ENCODE measurements around the gene CYP3A5.

GRCh38 chr7:99631295-99632109 is 48.3 kb downstream of the CYP3A5 start:
- TF ChIP-seq CTCF (IDR thresholded peaks at IDR 0.05) (peak; percentile 15; the same call in 1 of the 2 replicates), ZFX (IDR thresholded peaks at IDR 0.05; ENCODE audit: borderline replicate concordance) (no peak)

All from 22Rv1 (cell line).